ENCODE measurements around the gene FHL3. TPM values are rescaled to one million over a fixed set of nuclear protein-coding genes. Genes with fewer than 3 reads are reported as not detected.
"Not testable (repeated sequence)": the region's sequence is repeated elsewhere in the genome, so short reads cannot be mapped to it uniquely, and the experiment has no call there.

The FHL3 gene
- polyA plus RNA-seq, 1 donor: 20.5 TPM

DNA sequence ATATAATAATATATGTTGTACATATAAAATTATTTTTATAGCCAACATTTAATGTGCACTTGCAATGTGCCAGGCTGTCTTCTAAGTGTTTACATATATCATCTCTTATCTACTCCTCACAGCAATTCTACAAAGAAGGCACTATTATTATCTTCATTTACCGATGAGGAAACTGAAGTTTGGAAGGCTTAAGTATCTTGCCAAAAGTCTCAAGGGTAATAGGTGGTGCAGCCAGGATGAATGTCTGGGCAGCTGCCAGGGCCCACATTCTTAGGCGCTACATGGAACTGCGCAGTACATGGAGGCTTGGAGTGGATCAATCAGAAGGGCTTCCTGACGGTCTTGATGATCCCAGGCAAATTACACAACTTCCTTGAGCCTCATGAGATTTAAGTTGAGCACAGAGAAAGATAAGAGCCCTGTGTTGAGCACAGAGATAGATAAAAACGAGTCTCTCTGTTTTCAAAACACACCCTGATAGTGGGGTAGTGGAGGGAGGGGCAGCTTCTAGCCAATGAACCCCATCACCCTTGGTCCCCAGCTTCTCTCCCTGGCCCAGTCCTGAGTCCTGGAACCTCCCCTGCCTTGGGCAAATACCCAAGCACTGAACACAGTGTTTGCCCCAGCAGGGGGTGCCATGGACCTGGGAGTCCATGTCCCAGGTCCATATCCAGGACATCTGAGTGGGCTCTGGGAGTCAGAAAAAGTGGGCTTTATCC, 32.1 kb upstream of the FHL3 start:
- DNase-seq: no peak

DNA sequence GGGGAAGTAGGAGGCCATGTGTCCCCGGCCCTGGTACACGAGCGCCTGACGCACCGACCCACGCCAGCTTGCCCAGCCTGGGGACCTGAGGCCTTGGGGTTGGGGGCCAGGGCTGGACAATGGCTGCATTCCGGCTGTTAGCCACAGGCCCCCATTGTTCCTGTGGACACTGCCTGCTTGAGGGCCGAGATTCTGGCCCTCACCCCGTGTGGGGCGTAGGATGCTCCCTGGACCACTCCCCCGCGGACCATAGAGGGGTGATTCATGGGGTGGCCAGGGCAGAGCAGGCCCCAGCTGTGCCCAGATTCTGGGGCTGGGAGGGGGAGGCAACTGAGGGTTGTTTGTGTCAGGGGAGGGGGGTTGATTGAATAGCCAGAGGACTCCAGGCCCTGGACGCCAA, 29.6 kb upstream of the FHL3 start:
- DNase-seq: no peak

GRCh38 chr1:38032992-38033391, 27.7 kb upstream of the FHL3 start:
- not testable (repeated sequence) for DNase-seq

DNA sequence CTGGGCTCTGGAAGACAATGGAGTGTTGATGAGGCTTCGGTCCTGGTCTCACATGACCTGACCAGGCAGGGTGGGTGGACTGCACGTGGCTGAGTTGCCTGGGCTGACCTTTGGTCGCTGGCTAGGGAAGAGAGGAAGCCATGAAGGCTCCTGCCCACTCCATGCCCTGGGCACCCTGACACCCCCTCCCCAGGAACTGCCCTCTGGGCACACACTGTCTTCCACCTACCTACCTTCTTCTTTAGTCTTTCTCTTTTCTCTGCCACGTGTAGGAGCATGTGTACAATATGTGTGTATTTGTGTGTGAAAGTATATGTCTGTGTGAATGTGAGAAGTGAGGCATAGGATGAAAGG, 26.2 kb upstream of the FHL3 start:
- no peak for DNase-seq

DNA sequence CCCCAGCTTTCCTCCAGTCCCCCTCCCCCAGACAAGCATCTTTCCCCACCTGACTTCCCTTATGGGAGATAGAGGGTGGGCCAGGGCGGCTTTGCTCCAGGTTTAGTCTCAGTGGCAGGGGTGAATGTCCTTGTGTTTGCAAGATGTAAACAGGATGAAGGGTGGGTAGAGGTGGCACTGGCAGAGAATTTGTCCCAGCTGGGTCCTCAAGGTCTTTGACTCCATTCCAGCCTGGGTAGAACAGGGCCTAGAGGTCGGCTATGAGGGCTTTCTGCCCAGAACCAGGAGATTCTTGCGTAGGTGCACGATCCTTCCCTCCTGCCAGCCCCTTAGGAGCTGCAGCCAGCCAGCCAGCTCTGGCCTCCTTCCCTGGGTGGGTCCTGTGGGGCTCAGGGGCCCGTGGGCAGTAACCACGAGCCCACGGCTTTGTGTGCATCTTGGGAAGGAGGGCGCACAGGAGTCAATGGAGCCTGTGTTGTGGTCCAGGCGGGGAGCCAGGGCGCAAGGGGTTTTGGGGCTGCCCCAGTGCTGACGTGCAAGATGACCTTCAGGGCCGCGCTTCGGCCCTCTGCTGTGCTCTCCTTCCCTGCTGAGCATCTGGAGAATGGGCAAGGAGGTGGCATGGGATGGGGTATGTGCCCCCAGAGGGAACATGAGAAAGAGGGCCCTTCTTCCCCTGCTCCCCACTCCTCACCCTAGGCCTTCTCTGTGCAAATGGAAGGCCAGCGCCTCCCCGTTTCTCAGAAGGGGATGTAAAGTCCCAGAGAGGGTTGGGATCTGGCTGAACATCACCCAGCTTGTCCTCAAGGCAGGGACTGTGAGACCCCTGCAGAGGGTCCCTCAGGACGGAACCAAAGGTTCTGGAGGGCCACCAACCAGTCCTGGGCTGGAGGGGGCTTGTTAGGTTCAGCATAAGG, 25.5 kb upstream of the FHL3 start:
- DNase-seq: no peak

DNA sequence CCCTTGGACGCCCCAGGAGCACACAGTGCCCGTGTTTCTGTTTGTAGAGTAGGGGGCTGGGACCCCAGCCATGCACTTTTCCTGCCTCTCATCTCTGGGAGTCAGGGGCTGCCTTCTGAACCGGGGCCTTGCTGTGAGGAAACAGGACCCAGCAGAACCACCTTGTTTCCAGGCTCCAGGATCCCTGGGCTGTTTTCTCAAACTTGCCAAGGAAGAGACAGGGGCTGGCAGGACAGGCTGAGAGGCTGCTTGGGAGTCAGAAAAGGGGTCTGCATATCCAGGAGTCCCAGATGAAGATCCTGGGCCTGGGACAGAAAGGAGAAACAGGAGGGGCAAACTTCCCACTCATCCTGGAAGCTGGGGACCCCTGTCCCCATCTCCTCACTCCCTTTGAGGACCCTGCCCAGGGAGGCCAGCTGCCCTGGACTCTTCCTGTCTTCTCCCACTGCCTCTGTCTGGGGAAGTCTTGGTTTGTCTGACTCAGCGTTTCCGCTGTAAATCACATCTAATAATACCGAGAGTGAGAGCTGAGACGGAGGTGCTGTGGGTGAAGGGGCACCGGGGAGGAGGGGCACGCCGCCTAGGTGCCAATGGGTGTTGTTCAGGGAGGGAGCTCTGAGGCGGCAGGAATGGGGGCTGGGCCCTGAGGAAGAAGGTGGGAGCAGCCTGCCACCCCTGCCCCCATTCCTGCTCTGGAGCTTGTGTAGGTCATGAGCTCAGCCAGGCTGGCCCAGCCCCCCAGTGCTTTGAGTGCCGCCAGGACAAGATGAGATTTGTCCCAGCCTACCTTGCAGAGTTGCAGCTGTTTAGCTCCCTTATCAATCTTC, 24.6 kb upstream of the FHL3 start:
- DNase-seq: no peak

- DNase-seq: no peak
Measured at GRCh38 chr1:38029081-38029681, 23.9 kb upstream of the FHL3 start.

DNA sequence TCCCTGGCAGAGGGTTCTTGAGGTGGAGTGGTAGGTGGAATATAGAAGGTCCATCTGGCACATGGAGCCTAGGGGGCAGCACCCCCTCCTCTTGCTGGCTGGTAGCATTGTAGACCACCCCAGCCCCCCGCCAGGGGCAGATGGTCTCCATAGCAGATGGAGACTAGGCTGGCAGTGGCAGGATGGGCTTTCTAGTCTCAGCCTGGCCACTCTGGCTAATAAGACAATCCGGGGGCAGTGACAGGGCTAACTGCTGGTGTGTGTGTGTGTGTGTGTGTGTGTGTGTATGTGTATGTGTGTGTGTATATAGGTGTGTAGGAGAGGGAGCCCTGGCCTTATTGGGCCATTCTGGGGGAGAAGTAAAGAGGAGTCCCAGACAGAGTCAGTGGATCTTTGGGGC, 23.4 kb upstream of the FHL3 start:
- DNase-seq: no peak

GRCh38 chr1:38028105-38028591, 22.8 kb upstream of the FHL3 start:
- no peak for DNase-seq

DNA sequence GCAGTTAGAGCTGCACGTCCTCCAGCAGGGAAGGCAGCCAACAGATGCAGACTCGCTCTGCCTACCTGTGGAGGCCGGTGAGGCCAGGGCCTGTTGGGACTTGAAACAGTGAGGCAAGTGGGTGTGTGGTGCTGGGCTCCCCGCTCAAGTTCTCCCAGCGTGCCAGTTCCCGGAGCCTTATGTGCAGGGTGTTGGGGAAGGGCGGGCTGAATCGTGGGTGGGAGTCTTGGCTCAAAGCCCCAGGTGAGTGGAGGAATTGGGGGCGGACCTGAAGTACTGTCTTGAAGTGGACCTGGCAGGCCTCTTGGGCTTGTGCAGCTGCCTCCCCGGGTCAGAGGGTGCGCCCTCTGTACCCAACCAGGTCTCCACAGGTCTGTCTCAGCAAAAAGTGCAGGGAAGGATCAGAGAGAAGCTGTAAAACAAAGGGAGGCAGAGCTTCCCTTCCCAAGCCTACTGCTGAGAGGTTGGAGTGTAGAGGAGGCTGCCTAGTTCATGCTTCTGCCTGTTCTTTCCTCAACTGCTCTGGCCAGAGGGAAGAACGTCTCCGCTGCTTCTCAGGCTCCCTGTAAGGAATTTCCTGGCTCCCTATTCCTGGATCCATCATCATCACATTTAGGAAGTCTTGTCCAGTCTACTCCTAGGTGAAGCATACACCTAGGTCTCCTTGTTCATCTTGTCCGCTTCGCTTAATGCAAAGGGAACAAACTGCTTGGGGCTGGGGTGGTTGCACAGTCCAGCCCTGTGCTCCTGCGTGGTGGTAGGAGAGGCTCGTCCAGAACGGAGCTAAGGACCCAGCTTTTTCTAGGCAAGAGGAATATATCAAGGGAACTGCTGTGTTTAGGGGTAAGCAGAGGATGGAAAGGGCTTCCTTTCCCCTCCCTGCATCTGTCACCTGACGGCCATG, 22.1 kb upstream of the FHL3 start:
- no peak for DNase-seq

DNA sequence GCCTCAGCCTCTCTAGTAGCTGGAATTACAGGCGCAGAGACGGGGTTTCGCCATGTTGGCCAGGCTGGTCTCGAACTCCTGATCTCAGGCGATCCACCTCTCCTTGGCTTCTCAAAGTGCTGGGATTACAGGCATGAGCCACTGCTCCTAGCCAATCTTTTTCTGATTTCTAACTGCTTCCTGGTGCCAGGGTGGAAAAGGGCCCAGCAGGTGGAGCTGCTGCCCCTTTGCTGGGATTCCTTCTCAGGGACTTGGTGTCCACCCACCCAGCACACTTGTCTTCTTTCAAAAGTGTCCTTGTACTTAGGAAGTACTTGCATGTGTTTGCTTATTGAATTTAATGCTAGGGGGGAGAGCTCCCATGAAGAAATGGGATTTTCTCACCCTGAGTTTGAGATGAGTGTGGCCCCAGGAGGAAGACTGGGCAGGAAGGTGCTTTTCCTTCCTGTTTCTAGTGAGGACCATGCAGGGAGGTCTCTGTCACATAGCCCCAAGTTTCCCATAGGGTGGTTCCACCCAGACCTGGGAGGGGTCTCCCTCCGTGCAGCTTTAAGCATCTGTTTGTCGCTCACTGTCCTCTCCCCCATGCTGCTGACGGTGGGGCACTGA, 21.4 kb upstream of the FHL3 start:
- no peak for DNase-seq

DNA sequence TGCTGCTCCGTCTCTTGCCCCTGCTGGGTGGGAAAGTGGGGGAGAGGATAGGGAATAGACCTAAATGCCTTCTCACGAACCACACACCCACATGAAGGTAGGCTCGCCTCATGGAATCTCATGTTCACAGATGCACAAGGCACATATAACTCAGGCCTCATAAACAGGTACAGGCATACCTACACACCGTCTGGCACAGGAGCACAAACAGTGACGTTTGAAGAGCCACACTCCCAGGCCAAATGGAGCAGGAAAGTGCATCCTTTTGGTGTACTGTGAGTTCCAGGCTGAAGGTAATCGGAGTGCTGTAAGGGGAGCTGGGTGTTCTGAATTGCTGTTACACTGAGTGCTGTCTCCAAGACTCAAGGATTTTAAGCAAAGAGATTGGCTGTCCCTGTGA, 20.4 kb upstream of the FHL3 start:
- DNase-seq: no peak

DNA sequence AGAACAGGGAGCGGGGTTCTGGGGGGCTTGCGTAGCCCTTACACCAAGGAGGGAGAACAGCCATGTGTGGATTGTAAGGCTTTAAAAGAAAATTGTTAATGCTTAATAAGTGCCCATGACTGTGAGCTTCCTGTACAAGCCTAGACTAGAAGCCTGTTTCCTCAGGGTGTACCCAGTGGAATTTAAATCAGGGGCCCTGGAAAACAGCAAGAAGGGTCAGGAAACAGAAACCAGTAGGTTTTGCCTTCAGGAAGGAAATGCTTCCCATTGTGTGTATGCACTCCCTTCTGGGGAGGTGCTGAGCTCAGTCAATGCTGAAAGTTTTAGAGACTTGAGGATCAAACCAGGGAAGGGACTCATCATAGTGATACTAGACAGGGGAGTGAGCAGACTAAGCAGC, 19.9 kb upstream of the FHL3 start:
- no peak for DNase-seq

- no peak for DNase-seq
Measured at GRCh38 chr1:38022810-38023209, 17.5 kb upstream of the FHL3 start.

GRCh38 chr1:38021969-38022368, 16.7 kb upstream of the FHL3 start:
- DNase-seq: no peak

- no peak for DNase-seq
Measured at GRCh38 chr1:38020396-38020795, 15.1 kb upstream of the FHL3 start.

DNA sequence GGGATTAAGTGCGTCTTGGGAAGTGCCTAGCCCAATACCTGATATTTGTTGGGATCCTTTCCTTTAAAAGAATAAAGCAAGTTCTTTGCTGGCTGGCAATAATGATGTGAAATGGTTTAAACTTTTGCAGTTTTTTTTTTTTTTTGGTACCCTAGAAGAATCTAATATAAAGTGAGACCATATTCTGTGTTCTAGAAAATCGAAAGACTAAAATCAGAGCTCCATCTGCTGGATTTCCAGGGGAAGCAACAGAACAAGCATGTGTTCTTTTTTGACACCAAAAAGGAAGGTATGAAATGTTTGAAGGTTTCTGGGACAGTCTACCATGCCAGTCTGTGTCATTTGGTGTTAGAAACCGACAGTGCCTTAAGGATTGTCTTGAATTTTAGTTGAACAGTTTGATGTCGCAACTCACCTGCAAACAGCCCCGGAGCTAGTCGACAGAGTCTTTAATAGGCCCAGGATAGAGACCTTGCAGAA, 13.6 kb upstream of the FHL3 start:
- DNase-seq: no peak

GRCh38 chr1:38015978-38016725, 10.8 kb upstream of the FHL3 start:
- no peak for DNase-seq

DNA sequence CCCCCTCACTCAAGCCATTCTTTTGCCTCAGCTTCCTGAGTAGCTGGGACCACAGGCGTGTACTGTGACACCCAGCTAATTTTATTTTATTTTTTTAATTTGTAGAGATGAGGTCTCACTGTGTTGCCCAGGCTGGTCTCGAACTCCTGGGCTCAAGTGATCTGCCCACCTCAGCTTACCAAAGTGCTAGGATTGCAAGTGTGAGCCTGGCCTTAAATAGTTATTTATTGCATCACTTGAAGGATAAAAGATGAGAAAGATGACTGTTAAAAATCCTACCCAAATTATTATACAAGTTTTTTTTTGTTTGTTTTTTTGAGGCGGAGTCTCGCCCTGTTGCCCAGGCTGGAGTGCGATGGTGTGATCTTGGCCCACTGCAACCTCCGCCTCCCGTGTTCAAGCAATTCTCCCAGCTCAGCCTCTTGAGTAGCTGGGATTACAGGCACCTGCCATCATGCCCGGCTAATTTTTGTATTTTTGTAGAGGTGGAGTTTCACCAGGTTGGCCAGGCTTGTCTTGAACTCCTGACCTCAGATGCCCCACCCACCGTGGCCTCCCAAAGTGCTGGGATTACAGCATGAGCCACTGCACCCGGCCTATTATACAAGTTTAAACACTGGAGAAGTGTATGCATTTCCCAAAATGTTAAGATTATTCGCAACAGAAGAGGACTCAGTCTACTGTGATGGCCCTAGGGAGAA, 9.6 kb upstream of the FHL3 start:
- no peak for DNase-seq

Measured in left kidney (tissue), 2 donors.